ENCODE measurements around the gene ZBTB33. TPM values are rescaled to one million over a fixed set of nuclear protein-coding genes. Genes with fewer than 3 reads are reported as not detected.

The ZBTB33 gene
- total RNA-seq, 1 donor from 2014 or later = 45.6 TPM

DNA sequence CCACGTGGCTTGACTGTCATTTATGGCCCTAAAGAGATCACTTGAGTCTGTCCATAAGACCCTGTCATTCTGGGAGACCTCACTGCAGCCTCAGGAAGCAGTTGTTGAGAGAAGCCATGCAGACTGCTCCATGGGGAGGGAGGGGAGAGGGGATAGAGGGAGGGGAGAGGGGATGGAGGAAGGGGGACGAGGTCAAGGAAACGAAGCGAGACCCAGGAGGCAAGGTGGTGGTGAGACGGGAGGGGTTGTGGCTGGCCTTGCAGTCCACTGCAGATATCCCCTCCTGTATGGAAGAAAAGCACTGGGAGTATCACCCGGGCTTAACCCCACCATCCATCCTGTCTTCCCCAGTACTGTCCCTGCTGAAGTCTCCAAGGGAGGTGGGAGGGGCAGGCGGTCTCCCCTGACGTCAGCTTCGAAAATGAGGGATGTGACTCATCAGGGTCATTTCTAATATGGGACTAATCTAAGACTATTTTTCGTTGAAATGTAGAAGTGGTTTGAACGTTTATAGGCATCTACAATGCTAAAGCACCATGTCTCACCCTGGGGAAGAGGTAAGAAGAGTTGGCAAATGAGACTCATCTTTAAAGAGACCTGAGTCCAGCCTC, 55.0 kb downstream of the ZBTB33 start:
- H3K4me2 ChIP-seq = no peak overlapping the region
- H3K9me3 Mint-ChIP-seq = peaks cover 2% of the 10 kb centered on the region
- no peak overlapping the region for H3K4me3 ChIP-seq

DNA sequence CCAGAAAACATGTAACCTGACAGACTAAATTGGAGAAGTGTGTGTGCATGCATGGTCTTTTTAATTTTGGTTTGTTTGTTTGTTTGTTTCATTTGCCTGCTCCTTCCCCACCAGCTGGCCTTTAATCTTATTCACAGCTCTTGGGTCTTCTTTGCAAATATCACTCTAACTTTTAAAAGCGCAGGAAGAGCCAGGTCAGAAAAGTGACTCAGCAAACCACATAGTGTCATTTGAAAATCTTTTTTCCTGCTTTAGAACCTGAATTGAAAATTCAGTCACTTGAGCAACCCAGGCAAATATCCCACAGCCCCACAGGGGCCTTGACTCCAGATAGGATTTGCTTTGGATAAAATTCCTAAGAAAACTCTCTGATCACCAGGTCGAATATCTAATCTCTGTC, 56.0 kb downstream of the ZBTB33 start:
- Mint-ChIP-seq H3K4me1 (peaks cover 32% of the 10 kb centered on the region), H3K9me3 (peaks cover 2% of the 10 kb centered on the region), H3K4me3 (no peak overlapping the region), H3K27me3 (ENCODE audit: insufficient read depth, low read depth) (peaks cover 20% of the 10 kb centered on the region), H3K36me3 (no peaks in the 10 kb centered on the region), H3K27ac (no peak overlapping the region)
- H3K4me2 ChIP-seq = no peak overlapping the region
- TF ChIP-seq, protein P1, sequence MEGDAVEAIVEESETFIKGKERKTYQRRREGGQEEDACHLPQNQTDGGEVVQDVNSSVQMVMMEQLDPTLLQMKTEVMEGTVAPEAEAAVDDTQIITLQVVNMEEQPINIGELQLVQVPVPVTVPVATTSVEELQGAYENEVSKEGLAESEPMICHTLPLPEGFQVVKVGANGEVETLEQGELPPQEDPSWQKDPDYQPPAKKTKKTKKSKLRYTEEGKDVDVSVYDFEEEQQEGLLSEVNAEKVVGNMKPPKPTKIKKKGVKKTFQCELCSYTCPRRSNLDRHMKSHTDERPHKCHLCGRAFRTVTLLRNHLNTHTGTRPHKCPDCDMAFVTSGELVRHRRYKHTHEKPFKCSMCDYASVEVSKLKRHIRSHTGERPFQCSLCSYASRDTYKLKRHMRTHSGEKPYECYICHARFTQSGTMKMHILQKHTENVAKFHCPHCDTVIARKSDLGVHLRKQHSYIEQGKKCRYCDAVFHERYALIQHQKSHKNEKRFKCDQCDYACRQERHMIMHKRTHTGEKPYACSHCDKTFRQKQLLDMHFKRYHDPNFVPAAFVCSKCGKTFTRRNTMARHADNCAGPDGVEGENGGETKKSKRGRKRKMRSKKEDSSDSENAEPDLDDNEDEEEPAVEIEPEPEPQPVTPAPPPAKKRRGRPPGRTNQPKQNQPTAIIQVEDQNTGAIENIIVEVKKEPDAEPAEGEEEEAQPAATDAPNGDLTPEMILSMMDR (IDR thresholded peaks at IDR 0.05) = no peak
- TF ChIP-seq EZH2 (IDR thresholded peaks at IDR 0.05) (no peak), EZH2phosphoT487 (IDR thresholded peaks at IDR 0.05) (no peak)
- H3K79me2 ChIP-seq (ENCODE audit: low read depth) = no peaks in the 10 kb centered on the region
- H3K36me3 ChIP-seq = no peaks in the 10 kb centered on the region
- H3K27me3 ChIP-seq = peaks cover 60% of the 10 kb centered on the region
- H3K4me3 ChIP-seq = no peak overlapping the region
- H4K20me1 ChIP-seq (ENCODE audit: low read depth) = no peaks in the 10 kb centered on the region
- no peak overlapping the region for H3K27ac ChIP-seq
- H3K9ac ChIP-seq = no peak overlapping the region
- peaks cover 10% of the 10 kb centered on the region for H3F3A ChIP-seq (ENCODE audit: low read depth)
- H2AFZ ChIP-seq (replicated peaks) = no peak overlapping the region
- H3K9me3 ChIP-seq (ENCODE audit: low read depth) = no peaks in the 10 kb centered on the region
- no peak for DNase-seq (ENCODE audit: low spot score)
- H3K4me1 ChIP-seq = no peaks in the 10 kb centered on the region

More for the DNA sequence above, 55.0 kb downstream of the ZBTB33 start:
- Histone ChIP-seq H3K9ac (no peak overlapping the region), H2AFZ (replicated peaks) (no peak overlapping the region), H3K79me2 (ENCODE audit: low read depth) (no peaks in the 10 kb centered on the region), H3K36me3 (no peaks in the 10 kb centered on the region), H3K9me3 (ENCODE audit: low read depth) (no peaks in the 10 kb centered on the region), H4K20me1 (ENCODE audit: low read depth) (no peaks in the 10 kb centered on the region), H3F3A (ENCODE audit: low read depth) (peaks cover 10% of the 10 kb centered on the region), H3K27me3 (peaks cover 50% of the 10 kb centered on the region), H3K4me1 (no peaks in the 10 kb centered on the region), H3K27ac (no peak overlapping the region)
- Mint-ChIP-seq H3K4me3 (no peak overlapping the region), H3K36me3 (no peaks in the 10 kb centered on the region), H3K27me3 (ENCODE audit: insufficient read depth, low read depth) (peaks cover 20% of the 10 kb centered on the region), H3K27ac (no peak overlapping the region), H3K4me1 (peaks cover 32% of the 10 kb centered on the region)
- TF ChIP-seq EZH2 (IDR thresholded peaks at IDR 0.05) (no peak), EZH2phosphoT487 (IDR thresholded peaks at IDR 0.05) (no peak)
- TF ChIP-seq, protein P1 (IDR thresholded peaks at IDR 0.05) = no peak
- DNase-seq (ENCODE audit: low spot score) = no peak

Other genes with a start within 250 kb of the ZBTB33 start
- not detected in 2 replicates for gene RHOXF2B, start 173.1 kb upstream of the ZBTB33 start, total RNA-seq (ENCODE audit: low replicate concordance)
- gene RHOXF1, start 134.9 kb upstream of the ZBTB33 start, total RNA-seq (ENCODE audit: low replicate concordance) = not detected in 2 replicates
- gene RHOXF2, start 92.2 kb upstream of the ZBTB33 start, total RNA-seq (ENCODE audit: low replicate concordance) = not detected in 2 replicates
- gene TMEM255A, start 60.6 kb downstream of the ZBTB33 start, total RNA-seq (ENCODE audit: low replicate concordance) = 2.0 and 3.5 TPM in 2 replicates
- gene ATP1B4, start 111.3 kb downstream of the ZBTB33 start, total RNA-seq (ENCODE audit: low replicate concordance) = not detected in 2 replicates
- gene LAMP2, start 218.5 kb downstream of the ZBTB33 start, total RNA-seq (ENCODE audit: low replicate concordance) = 20.4 and 29.6 TPM in 2 replicates